ENCODE data around the gene HSPA12B. TPM values are rescaled to one million over a fixed set of nuclear protein-coding genes. Genes with fewer than 3 reads are reported as not detected.

Gene HSPA12B
- total and polyA plus RNA-seq, 9 of the 15 experiments (the other 6 are each of a cell fraction or from before 2014, with no cell fraction given), result 0.03 to 0.07 TPM; not detected in 7

DNA sequence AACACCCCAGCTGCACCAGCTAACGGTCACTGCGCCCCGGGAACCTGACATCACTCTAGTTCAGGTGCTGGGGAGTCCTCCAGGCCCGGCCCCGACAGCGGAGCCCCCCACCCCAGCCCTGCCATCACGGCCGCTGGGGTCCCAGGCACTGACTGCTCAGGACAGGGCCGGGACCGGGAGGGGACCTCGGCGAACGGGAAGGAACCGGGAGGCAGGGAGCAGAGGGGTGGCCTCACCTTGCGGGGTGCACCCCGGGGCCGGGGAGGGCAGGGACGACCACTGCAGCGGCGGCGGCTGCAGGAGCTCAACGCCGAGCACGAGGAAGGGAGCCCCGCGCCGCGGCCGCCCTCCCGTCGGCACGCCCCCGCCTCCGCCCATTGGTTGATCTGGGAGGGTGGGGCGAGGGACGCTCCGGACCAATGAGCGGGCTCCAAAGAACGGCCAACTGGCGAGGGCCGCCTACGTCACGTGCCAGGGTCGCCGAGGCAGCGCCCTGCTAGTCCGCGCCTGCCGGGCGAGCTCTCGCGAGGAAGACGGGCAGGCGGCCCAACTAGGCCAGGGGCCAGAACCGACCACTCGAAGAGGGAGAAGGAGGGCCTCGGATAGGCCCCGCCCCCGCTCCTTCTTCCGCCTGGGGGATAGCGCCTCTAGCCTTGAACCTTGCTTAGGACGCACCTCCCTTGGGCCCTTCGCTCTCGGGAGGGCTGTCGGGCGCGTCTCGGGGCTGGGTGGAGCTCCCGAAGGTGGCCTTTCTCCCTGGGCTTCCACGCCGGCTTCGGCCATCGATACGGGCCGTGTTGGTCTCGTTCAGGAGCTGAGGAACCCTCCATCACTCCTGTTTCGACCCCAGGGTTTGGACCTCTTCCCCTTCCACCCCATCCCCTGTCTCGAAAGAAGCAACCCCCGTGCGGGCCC, 35.2 kb downstream of the HSPA12B start, which contains the start of gene ADISSP (continued):
- TF ChIP-seq, protein P1, sequence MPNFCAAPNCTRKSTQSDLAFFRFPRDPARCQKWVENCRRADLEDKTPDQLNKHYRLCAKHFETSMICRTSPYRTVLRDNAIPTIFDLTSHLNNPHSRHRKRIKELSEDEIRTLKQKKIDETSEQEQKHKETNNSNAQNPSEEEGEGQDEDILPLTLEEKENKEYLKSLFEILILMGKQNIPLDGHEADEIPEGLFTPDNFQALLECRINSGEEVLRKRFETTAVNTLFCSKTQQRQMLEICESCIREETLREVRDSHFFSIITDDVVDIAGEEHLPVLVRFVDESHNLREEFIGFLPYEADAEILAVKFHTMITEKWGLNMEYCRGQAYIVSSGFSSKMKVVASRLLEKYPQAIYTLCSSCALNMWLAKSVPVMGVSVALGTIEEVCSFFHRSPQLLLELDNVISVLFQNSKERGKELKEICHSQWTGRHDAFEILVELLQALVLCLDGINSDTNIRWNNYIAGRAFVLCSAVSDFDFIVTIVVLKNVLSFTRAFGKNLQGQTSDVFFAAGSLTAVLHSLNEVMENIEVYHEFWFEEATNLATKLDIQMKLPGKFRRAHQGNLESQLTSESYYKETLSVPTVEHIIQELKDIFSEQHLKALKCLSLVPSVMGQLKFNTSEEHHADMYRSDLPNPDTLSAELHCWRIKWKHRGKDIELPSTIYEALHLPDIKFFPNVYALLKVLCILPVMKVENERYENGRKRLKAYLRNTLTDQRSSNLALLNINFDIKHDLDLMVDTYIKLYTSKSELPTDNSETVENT (CRISPR knock-in tag; IDR thresholded peaks at IDR 0.05), result 0 out of 2 replicates have a peak, but pooled peaks have one; percentile 50
- TF ChIP-seq SUPT5H (IDR thresholded peaks at IDR 0.05) (peak; percentile 63; the same call in 1 of the 2 replicates), RAD51 (IDR thresholded peaks at IDR 0.05; ENCODE audit: borderline replicate concordance, low read depth) (peak; percentile 94), HNRNPH1 (optimal IDR thresholded peaks at IDR 0.05; ENCODE audit: low read depth, low read length) (no peak), XRCC3 (IDR thresholded peaks at IDR 0.05) (no peak), MEF2A (IDR thresholded peaks at IDR 0.05; ENCODE audit: control insufficient read depth, low read depth, low read length) (no peak), USF2 (CRISPR knock-in tag; IDR thresholded peaks at IDR 0.05) (peak; percentile 96), ZNF224 (CRISPR knock-in tag; IDR thresholded peaks at IDR 0.05) (0 out of 2 replicates have a peak, but pooled peaks have one; percentile 42), E2F5 (CRISPR knock-in tag; IDR thresholded peaks at IDR 0.05) (no peak), POLR2A (conservative IDR thresholded peaks at IDR 0.05) (peak; percentile 70; the same call in 1 of the 2 replicates), ATF7 (IDR thresholded peaks at IDR 0.05) (peak; percentile 40; the same call in 1 of the 2 replicates), RBBP5 (IDR thresholded peaks at IDR 0.05; ENCODE audit: borderline replicate concordance, insufficient read depth, low read length, poor library complexity, severe bottlenecking) (peak; percentile 26), EGR1 (conservative IDR thresholded peaks at IDR 0.05) (peak; percentile 59)
- TF ChIP-seq, protein P2, sequence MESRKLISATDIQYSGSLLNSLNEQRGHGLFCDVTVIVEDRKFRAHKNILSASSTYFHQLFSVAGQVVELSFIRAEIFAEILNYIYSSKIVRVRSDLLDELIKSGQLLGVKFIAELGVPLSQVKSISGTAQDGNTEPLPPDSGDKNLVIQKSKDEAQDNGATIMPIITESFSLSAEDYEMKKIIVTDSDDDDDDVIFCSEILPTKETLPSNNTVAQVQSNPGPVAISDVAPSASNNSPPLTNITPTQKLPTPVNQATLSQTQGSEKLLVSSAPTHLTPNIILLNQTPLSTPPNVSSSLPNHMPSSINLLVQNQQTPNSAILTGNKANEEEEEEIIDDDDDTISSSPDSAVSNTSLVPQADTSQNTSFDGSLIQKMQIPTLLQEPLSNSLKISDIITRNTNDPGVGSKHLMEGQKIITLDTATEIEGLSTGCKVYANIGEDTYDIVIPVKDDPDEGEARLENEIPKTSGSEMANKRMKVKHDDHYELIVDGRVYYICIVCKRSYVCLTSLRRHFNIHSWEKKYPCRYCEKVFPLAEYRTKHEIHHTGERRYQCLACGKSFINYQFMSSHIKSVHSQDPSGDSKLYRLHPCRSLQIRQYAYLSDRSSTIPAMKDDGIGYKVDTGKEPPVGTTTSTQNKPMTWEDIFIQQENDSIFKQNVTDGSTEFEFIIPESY (CRISPR knock-in tag; IDR thresholded peaks at IDR 0.05), result no peak
- TF ChIP-seq, protein P3, sequence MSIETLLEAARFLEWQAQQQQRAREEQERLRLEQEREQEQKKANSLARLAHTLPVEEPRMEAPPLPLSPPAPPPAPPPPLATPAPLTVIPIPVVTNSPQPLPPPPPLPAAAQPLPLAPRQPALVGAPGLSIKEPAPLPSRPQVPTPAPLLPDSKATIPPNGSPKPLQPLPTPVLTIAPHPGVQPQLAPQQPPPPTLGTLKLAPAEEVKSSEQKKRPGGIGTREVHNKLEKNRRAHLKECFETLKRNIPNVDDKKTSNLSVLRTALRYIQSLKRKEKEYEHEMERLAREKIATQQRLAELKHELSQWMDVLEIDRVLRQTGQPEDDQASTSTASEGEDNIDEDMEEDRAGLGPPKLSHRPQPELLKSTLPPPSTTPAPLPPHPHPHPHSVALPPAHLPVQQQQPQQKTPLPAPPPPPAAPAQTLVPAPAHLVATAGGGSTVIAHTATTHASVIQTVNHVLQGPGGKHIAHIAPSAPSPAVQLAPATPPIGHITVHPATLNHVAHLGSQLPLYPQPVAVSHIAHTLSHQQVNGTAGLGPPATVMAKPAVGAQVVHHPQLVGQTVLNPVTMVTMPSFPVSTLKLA (conservative IDR thresholded peaks at IDR 0.05), result peak; percentile 67 to 89

Measured in K562 (cell line).